Stimulated activated CD4-positive, alpha-beta T cell treated with anti-CD3 and anti-CD28 coated beads, Interleukin-2, amount 100 ng/mL, for 48 hours (primary cell): ENCODE results near the gene CHKB.
"Not testable (repeated sequence)": the region's sequence is repeated elsewhere in the genome, so short reads cannot be mapped to it uniquely, and the experiment has no call there.

Source experiments
- DNase-seq, 2 donors: peaks; one replicate each; pipeline ENCODE4 v3.0.0-alpha.2; 2020

CHKB gene

DNA sequence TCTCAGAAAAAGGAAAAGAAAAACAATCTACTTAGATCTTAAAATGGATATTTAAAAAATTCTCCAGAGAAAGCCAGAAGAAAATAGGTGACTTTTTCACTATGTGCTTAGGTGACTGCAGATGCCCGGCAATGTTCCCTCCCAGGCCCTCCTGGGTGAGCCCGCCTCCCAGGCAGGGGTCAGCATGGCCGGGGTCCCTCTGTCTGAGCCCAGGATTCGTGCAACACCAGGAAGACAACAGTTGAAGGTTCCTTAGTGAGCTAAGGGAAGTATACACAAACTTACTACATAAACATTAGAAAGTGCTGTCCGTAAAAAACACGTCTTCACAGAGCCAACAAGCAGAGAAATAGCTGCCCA is 29.5 kb upstream of the CHKB start:
- no peak for DNase-seq

DNA sequence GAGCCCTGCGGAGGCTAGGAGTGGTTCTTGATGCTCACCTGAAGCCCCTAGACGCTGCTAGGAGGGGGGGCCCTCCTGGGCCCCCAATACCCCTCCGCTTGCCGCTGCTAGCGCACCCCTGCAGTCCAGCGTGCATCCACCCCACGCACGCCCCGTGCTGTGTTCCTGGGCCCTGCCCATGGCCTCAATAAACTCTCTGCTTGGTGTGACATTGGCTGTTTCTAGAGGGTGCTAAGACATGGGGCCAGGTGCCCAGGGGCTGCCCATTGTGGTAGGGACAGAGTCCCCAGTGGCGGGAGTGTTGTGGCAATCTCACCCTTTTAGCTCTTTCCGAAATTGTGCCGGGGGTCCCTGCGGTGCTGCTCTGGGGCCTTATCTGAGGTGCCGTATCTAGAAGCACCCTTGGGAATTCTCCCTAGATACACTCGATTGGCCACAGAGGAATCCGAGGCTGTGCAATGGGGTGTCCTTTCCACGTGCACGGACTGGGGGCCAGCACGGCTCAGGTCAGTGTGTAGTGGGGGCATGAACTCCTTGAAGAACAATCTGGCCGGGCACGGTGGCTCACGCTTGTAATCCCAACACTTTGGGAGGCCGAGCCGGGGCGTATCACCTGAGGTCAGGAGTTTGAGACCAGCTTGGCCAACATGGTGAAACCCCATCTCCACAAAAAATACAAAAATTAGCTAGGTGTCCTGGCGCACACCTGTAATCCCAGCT is 28.9 kb upstream of the CHKB start:
- no peak for DNase-seq

- DNase-seq, result no peak
These were observed 27.9 kb upstream of the CHKB start for GRCh38 chr22:50610581-50610980.

GRCh38 chr22:50610041-50610451 is 27.4 kb upstream of the CHKB start:
- no peak for DNase-seq

DNA sequence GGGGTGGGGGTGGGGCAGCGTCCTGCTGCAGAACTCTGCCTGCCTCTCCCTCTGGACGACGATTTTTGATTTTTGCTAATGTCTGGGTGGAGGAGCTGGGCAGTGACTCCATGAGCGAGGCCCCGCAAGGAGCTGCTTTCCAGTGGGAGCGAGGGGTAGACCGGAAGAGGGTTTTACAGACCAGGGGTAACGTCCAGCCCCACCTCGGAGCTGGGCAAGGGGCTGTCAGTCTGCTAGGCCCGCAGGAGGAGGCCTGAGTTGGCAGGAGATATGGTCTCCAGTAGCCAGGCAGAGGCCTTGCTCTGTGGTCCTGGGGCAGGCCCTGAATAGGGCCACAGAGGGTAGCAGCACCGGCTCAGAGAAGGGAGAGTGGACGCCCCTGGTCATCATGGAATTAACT is 26.9 kb upstream of the CHKB start:
- DNase-seq, result no peak

DNA sequence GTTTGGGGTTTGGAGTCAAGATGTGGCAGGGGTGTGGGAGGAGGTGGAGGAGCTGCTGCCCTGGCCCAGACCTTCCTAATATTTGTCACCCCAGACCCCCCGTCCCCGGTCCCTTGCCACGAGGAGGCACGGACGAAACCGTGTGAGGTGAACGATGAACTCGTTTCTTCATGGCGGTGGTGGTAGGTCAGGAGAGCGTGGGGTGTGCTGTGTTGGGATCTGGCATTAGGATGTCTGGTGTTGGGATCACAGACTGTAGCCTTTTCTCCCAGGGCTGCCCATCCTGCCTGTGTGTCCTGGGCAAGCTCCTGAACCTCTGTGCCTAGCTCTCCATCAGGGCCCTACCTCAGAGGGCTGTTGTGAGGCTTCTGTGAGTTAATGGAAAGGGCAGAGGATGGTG is 26.3 kb upstream of the CHKB start:
- no peak for DNase-seq

GRCh38 chr22:50608058-50608840 is 25.6 kb upstream of the CHKB start:
- not testable (repeated sequence) for DNase-seq

- DNase-seq, result no peak
These were observed 25.0 kb upstream of the CHKB start for GRCh38 chr22:50607659-50608020.

DNA sequence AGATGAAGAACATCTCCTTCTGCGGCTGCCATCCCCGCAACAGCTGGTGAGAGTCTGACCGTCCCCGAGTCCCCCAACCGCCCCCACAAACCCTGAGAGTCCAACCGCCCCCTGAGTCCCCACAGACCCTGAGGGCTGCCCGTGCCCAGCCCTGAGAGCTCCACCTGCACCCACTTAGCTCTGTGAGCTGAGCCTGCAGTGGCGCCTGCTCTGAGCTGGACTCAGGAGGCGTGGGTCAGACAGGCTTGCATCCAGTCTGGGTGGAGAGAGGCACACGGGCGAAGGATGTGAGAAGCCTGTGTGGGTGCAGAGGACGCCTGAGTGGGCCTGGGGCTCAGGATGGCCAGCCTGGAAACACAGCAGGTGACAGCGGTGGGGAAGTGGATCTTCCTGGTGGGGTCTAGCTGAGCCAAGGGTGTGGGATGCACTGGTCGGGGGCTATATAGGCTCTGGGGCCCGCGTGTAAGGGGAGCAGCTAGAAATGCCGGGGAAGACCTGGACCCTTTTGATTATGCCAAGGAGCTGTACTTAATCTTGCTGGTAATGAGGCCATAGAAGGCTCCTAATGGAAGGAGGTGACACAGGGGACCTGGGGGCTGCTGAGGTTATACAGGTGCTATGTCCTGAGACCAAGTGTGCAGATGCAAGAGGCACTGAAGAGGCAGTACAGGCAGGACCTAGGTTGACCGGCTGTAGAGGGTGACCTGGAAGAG is 24.5 kb upstream of the CHKB start:
- DNase-seq, result no peak

- no peak for DNase-seq
These were observed 23.7 kb upstream of the CHKB start for GRCh38 chr22:50606165-50606945.

DNA sequence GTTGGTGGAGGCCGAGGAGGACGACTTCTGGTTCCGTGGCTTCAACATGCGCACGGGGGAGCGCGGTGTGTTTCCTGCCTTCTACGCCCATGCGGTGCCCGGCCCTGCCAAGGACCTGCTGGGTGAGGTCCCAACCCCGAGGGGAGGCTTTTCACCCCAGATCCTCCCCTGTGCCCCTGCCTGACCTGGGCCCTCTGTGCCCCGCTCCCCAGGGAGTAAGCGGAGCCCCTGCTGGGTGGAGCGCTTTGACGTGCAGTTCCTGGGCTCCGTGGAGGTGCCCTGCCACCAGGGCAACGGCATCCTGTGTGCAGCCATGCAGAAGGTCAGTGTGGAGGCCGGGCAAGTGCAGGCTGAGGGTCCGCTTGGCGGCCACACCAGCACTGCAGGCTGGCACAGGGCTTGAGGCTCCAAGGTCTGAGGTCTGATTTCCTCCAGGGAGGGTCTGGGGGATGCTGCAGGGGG is 23.0 kb upstream of the CHKB start:
- DNase-seq, result no peak

GRCh38 chr22:50605002-50605612 is 22.5 kb upstream of the CHKB start:
- no peak for DNase-seq

DNA sequence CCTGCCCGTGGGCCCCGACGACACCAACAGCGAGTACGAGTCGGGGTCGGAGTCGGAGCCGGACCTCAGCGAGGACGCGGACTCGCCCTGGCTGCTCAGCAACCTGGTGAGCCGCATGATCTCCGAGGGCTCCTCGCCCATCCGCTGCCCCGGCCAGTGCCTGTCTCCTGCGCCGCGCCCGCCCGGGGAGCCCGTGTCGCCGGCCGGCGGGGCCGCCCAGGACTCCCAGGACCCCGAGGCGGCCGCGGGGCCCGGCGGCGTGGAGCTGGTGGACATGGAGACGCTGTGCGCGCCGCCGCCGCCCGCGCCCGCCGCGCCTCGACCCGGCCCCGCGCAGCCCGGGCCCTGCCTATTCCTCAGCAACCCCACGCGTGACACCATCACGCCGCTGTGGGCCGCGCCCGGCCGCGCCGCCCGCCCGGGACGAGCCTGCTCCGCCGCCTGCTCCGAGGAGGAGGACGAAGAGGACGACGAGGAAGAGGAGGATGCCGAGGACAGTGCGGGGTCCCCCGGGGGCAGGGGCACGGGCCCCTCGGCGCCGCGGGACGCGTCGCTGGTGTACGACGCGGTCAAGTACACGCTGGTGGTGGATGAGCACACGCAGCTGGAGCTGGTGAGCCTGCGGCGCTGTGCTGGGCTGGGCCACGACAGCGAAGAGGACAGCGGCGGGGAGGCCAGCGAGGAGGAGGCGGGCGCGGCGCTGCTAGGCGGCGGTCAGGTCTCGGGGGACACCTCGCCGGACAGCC is 21.8 kb upstream of the CHKB start:
- DNase-seq, result no peak

DNA sequence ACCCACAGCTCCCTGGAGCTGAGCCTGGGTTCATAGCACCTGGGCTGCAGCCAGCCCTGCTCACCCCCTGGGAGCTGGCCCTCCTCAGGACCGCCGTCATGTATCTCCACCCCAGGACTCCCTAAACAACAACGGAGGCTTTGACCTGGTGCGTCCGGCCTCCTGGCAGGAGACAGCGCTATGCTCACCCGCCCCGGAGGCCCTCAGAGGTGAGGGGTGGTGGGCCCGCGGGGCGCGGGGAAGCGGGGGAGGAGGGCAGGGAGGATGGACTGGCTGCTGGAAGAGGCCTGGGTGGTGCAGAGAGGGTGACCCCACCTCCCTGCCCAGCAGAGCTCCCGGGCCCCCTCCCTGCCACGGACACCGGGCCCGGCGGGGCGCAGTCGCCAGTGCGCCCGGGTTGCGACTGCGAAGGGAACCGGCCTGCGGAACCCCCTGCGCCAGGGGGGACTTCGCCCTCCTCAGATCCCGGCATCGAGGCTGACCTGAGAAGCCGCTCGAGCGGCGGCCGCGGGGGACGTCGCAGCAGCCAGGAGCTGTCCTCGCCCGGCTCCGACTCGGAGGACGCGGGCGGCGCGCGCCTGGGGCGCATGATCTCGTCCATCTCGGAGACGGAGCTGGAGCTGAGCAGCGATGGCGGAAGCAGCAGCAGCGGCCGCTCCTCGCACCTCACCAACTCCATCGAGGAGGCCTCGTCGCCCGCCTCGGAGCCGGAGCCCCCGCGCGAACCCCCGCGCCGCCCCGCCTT is 21.0 kb upstream of the CHKB start:
- DNase-seq, result no peak

DNA sequence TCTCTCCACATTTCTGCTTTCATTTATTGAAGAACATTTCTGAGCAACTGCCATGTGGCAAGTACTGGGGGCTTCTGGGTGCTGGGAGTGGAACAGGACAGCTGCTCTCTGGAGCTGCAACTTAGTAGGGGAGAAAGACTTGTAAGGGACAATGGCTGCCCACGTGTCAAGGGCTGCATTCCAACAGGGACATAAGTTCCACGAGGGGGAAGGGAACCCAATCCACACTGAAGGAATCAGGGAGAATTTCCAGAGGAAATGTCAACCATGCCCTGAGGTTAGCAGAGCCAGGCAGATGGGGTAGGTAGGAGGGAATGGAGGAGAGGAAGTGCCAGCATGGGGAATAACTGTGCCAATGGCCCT is 19.7 kb upstream of the CHKB start:
- DNase-seq, result no peak

- DNase-seq, result no peak
These were observed 19.2 kb upstream of the CHKB start for GRCh38 chr22:50601669-50602337.

- no peak for DNase-seq
These were observed 18.5 kb upstream of the CHKB start for GRCh38 chr22:50600967-50601668.

DNA sequence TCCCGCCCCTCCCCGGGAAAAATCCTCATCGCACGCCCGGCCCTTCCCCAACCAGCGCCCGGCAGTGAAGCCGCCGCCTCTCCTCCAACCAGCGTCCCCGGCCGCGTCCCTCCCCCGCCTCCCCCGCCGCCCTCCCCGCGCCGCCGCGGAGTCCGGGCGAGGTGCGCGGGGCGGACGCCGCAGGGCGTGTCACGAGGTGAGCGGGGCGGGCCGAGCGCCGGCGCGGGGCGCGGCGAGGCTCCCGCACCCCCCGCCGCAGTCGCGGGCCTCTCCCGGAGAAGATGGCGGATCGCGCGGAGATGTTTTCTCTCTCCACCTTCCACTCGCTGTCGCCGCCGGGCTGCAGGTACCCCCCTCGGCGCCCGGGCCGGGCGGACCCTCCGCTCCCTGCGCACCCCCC is 17.9 kb upstream of the CHKB start, which contains the start of gene MAPK8IP2:
MAPK8IP2 (plus strand) TSS at position 256 of the 400 bp plus-strand sequence; CDS start at position 282, 26 bp downstream.
- DNase-seq, result no peak

DNA sequence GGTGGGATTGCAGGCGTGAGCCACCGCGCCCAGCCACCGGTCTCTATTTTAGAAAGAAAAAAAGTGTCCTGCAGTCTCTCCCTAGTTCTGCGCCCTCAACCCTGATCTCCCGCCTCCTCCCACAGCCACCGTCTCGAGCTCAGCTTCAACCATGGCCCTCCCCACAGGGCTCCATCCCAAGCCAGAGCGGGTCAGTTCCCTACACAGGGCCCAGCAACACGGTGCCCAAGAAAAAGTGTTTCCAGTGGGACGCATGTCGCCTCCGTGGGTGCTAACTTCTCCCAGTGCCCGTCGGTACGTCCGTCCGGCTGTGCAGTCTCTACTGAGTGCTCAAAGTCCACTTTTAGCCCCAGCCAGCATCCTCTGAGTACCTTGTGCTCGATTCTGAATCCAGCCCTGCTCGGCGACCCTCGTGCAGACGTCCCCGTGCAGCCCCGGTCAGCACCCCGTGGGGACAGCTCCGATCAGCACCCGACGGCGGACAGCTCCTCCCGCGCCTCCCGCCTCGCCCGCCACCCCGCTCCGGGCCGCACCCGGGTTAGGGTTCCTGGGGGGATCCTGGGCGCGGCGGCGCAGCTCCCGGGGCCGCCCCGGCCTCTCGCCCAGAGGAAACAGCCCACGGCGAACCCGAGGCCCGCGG is 17.3 kb upstream of the CHKB start:
- DNase-seq, result peak; percentile 48 to 62
